Smooth muscle cell (in vitro differentiated cells): ENCODE data around the gene CBARP. TPM values are rescaled to one million over a fixed set of nuclear protein-coding genes. Genes with fewer than 3 reads are reported as not detected.

Source experiments
- DNase-seq: peaks from one replicate; lab custom pipeline; 2025; ENCODE audit not compliant: unreplicated experiment; lab: John Stamatoyannopoulos, UW
- H2AFZ ChIP-seq: fragments of 200-600 bp; sonication (generic); 2 replicates; pipeline ENCODE4 v1.6.0; 2016; ENCODE audit warnings: antibody characterized with exemption, low read depth, mild to moderate bottlenecking
- H3F3A ChIP-seq: fragments of 200-600 bp; sonication (generic); 2 replicates; pipeline ENCODE4 v1.6.0; 2017; ENCODE audit warnings: antibody characterized with exemption, low read depth
- H3K27ac ChIP-seq: fragments of 200-600 bp; sonication (generic); 2 replicates; pipeline ENCODE4 v1.5.1; 2016; ENCODE audit warnings: low read depth, mild to moderate bottlenecking
- H3K27me3 ChIP-seq: fragments of 200-600 bp; sonication (generic); 2 replicates; pipeline ENCODE4 v1.6.1; 2016; ENCODE audit warnings: low read depth, mild to moderate bottlenecking
- H3K36me3 ChIP-seq: fragments of 200-600 bp; sonication (generic); 2 replicates; pipeline ENCODE4 v1.5.1; 2016; ENCODE audit warnings: low read depth
- H3K4me1 ChIP-seq: fragments of 200-600 bp; sonication (generic); 2 replicates; pipeline ENCODE4 v1.5.1; 2016; ENCODE audit warnings: low read depth
- H3K4me2 ChIP-seq: fragments of 200-600 bp; sonication (generic); 2 replicates; pipeline ENCODE4 v1.6.0; 2016; ENCODE audit warnings: mild to moderate bottlenecking
- H3K4me3 ChIP-seq: fragments of 200-600 bp; sonication (generic); 2 replicates; pipeline ENCODE4 v1.5.1; 2016; ENCODE audit warnings: mild to moderate bottlenecking
- H3K79me2 ChIP-seq: fragments of 200-600 bp; sonication (generic); 2 replicates; pipeline ENCODE4 v1.6.0; 2016; ENCODE audit warnings: low read depth, mild to moderate bottlenecking
- H3K9ac ChIP-seq: fragments of 200-600 bp; sonication (generic); 2 replicates; pipeline ENCODE4 v1.6.0; 2016; ENCODE audit warnings: low read depth
- H3K9me3 ChIP-seq: fragments of 200-600 bp; sonication (generic); replicated peaks from 2 replicates; pipeline ENCODE4 v1.5.1; 2016; ENCODE audit warnings: low read depth
- H4K20me1 ChIP-seq: fragments of 200-600 bp; sonication (generic); 2 replicates; pipeline ENCODE4 v1.6.0; 2016; ENCODE audit warnings: low read depth
- WGBS: methylation state at CpG from one replicate; pipeline ENCODE4 v1.1.7; 2016; ENCODE audit warnings: low lambda C conversion rate; 5-methylcytosine and 5-hydroxymethylcytosine counted together
- polyA plus RNA-seq: library from polyadenylated mRNA; unstranded; fragments of >200 nt; fragmentation: Nextera tagmentation; extraction: Ambion mirVana; gene quantifications from 2 replicates; pipeline ENCODE4 v1.2.1, GENCODE V29; 2016
- total RNA-seq: library from RNA; depleted of rRNA; stranded (reverse); fragments of >200 nt; gene quantifications from 2 replicates; pipeline ENCODE4 v1.2.3, GENCODE V29; 2014
- TF ChIP-seq, protein P1 (sequence below): fragments of 200-600 bp; sonication (generic); IDR thresholded peaks from 2 replicates; pipeline ENCODE4 v1.5.1; 2017; ENCODE audit warnings: borderline replicate concordance, mild to moderate bottlenecking, antibody characterized with exemption; ENCODE audit not compliant: insufficient read depth, poor library complexity, severe bottlenecking

CBARP gene
- total and polyA plus RNA-seq, 2 experiments from 2014 or later: 2.7 to 10.5 TPM

DNA sequence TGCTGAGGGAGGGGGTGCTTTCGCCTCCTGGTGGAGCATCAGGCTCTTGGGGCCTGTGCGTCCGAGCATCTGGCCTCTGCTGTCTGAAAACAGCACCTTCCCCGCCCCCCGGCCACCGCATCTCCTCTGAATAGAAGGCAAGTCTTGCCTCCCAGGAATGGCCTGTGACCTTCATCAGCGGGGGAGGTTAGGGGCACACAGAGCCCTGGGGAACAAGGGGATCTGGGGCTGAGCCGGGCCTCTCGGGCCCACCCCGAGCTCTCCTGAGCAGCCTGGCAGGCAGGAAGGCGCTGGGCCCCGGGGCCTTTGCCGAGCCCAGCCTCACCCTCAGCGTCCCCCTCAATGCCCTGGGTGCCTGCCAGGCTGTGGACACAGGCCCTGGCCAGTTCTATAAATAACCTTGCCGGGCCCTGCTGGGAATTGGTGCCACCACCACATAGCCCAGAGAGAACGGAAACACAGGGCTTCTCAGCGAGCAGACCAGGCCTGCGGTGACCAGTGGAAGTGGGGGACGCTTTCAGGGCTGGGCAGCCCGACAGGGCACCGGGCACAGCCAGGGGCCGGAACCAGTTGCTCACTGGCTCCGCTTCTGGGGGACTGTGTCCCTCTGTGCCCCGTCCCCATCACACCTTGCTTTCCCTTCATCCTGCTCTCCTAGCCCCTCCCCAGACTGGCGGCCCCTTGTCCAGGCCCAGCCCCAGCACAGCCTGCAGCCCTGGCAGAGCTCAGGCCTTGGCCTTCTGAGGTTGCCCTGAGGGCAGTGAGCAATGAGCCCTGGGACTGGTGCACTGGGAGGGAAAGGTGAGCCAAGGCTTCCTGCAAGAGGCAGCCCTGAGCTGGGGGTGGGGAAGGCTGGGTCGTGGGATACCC lies 22.7 kb downstream of the CBARP start:
- Histone ChIP-seq H3K27me3 (no peaks in the 10 kb centered on the region), H3K4me3 (no peak overlapping the region), H3K36me3 (no peaks in the 10 kb centered on the region), H3F3A (peaks cover 9% of the 10 kb centered on the region), H3K4me2 (peak overlapping the region; percentile 12), H3K9ac (no peak overlapping the region), H3K27ac (peak overlapping the region; percentile 15), H4K20me1 (peaks cover 46% of the 10 kb centered on the region), H3K9me3 (no peaks in the 10 kb centered on the region), H3K4me1 (peaks cover 16% of the 10 kb centered on the region), H3K79me2 (peaks cover 96% of the 10 kb centered on the region), H2AFZ (no peak overlapping the region)
- TF ChIP-seq, protein P1, sequence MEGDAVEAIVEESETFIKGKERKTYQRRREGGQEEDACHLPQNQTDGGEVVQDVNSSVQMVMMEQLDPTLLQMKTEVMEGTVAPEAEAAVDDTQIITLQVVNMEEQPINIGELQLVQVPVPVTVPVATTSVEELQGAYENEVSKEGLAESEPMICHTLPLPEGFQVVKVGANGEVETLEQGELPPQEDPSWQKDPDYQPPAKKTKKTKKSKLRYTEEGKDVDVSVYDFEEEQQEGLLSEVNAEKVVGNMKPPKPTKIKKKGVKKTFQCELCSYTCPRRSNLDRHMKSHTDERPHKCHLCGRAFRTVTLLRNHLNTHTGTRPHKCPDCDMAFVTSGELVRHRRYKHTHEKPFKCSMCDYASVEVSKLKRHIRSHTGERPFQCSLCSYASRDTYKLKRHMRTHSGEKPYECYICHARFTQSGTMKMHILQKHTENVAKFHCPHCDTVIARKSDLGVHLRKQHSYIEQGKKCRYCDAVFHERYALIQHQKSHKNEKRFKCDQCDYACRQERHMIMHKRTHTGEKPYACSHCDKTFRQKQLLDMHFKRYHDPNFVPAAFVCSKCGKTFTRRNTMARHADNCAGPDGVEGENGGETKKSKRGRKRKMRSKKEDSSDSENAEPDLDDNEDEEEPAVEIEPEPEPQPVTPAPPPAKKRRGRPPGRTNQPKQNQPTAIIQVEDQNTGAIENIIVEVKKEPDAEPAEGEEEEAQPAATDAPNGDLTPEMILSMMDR: no peak
- 91% methylated on average over 26 of the region's 26 CpGs for WGBS
- no peak for DNase-seq

DNA sequence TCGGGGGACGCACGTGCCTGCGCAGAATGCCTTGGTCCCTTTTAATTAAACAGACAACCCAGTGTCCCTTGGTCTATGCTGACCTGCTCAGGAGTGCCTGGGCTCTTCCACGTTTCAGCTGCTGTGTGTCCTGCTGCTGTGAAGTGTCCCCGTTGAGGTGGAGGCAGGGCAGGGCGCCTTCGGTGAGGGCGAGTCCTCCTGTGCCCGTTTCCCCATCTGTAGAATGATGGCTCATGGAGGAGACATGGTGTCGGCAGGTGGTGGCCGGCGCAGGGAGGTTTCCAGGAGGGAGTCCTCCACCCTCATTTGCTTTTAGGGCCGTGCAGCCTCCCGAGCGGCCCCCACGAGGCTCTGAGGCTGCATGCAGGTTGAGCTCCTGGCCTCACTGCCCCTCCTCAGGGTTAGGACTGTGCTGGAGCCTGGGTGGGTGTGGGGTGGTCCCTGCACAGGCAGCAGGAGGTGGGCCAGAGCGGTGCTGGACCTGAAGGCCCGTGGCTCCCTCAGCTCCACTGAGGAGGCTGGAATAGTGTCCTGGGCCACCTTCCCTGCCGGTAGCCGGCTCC lies 23.4 kb downstream of the CBARP start:
- DNase-seq: no peak
- H3K27me3 ChIP-seq: no peaks in the 10 kb centered on the region
- no peak overlapping the region for H3K9ac ChIP-seq
- peak overlapping the region; percentile 71 for H3K4me2 ChIP-seq
- no peak overlapping the region for H2AFZ ChIP-seq
- peaks cover 42% of the 10 kb centered on the region for H4K20me1 ChIP-seq
- peaks cover 22% of the 10 kb centered on the region for H3K4me1 ChIP-seq
- no peaks in the 10 kb centered on the region for H3K36me3 ChIP-seq
- peaks cover 14% of the 10 kb centered on the region for H3F3A ChIP-seq
- H3K27ac ChIP-seq: peak overlapping the region; percentile 77
- peaks cover 98% of the 10 kb centered on the region for H3K79me2 ChIP-seq
- no peak overlapping the region for H3K4me3 ChIP-seq
- TF ChIP-seq, protein P1: no peak
- no peaks in the 10 kb centered on the region for H3K9me3 ChIP-seq
- 91% methylated on average over 21 of the region's 21 CpGs for WGBS

DNA sequence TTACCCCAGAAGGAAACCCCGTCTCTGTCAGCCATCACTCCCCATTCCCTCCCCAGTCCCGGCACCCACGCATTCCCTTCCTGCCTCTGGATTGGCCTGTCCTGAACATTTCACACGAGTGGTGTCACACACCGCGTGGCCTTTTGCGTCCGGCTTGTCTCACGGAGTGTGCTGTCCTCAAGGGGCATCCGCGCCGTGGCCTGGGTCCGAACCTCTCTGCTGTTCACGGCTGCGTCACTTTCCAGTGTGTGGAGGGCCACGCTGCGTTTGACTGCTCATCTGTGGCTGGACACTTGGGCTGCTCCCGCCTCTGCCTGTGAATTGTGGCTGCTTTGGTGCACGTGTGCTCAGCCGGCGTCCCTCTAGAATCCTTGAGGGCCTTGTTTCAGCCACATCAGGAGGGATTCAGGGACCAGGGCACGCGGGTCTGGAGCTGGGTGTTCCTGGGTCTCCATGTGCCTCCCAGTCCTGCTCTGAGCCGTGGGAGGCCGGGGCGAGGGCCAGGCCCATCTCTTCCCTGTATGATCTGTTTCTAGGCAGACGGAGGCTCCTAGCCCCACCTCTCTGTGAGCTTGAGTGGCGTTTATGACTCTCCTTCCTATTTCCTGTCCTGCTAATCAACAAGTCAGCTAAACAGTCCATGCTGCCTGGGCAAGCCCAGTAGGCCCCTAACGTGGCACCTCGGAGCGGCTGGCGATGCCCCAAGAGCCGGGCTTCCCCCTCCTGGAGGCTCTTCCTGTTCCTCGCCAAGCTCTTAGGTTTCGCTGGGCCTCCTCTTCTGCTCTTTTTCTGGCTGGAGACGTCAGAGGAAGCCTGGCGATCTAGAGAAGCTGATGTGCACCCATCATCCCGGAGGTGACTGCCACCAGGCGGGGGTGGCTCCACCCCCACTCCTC lies 24.2 kb downstream of the CBARP start:
- no peak overlapping the region for H3K4me3 ChIP-seq
- DNase-seq: peak; percentile 29
- peak overlapping the region; percentile 77 for H3K27ac ChIP-seq
- H3K79me2 ChIP-seq: peaks cover 98% of the 10 kb centered on the region
- H3F3A ChIP-seq: peaks cover 18% of the 10 kb centered on the region
- WGBS: 68% methylated on average over 39 of the region's 39 CpGs
- no peak overlapping the region for H3K9ac ChIP-seq
- H3K9me3 ChIP-seq: no peaks in the 10 kb centered on the region
- H3K4me2 ChIP-seq: peak overlapping the region; percentile 71
- TF ChIP-seq, protein P1: no peak
- no peaks in the 10 kb centered on the region for H3K36me3 ChIP-seq
- H2AFZ ChIP-seq: no peak overlapping the region
- H3K4me1 ChIP-seq: peaks cover 24% of the 10 kb centered on the region
- H4K20me1 ChIP-seq: peaks cover 43% of the 10 kb centered on the region
- H3K27me3 ChIP-seq: no peaks in the 10 kb centered on the region
